Measurements from ENCODE around the gene DDX4.
"Not testable (repeated sequence)": the region's sequence is repeated elsewhere in the genome, so short reads cannot be mapped to it uniquely, and the experiment has no call there.

DDX4 gene

GRCh38 chr5:55713871-55714270 is 24.0 kb upstream of the DDX4 start (continued):
- TF ChIP-seq ZNF391 (tag by site-specific recombination; IDR thresholded peaks at IDR 0.05; ENCODE audit: borderline replicate concordance, low read depth), result no peak
- no peak for TF ChIP-seq ZSCAN23 (tag by site-specific recombination; IDR thresholded peaks at IDR 0.05)
- TF ChIP-seq ZNF549 (tag by site-specific recombination; IDR thresholded peaks at IDR 0.05), result no peak

- Histone ChIP-seq H3K36me3 (ENCODE audit: control insufficient read depth in 2 of 2, insufficient read depth in 1 of 2, low read length in 2 of 2) (no peaks in the 10 kb centered on the region; a peak in 1 of 3 replicates), H3K9me3 (ENCODE audit: control insufficient read depth, insufficient read depth, low read depth, low read length) (no peaks in the 10 kb centered on the region; the same call in 1 of the 2 replicates), H3K27ac (ENCODE audit: extremely low read depth, low read depth, low read length) (no peak overlapping the region), H3K4me3 (ENCODE audit: low read depth, low read length) (no peak overlapping the region), H3K4me1 (ENCODE audit: control insufficient read depth, insufficient read depth, low read length) (no peaks in the 10 kb centered on the region)
- CTCF ChIA-PET, result interaction anchor here (0.7 to 0.9 kb wide), 2 partner anchors 10 to 724 kb away, joined by 3 to 4 read pairs; no protein-coding TSS in a partner anchor
- TF ChIP-seq ZBTB1 (tag by site-specific recombination; IDR thresholded peaks at IDR 0.05) (no peak), ZNF558 (tag by site-specific recombination; IDR thresholded peaks at IDR 0.05) (no peak), ZNF830 (tag by site-specific recombination; IDR thresholded peaks at IDR 0.05; ENCODE audit: low read depth) (no peak), HIC1 (tag by site-specific recombination; IDR thresholded peaks at IDR 0.05) (no peak), ZBTB21 (tag by site-specific recombination; IDR thresholded peaks at IDR 0.05) (no peak), ZNF302 (tag by site-specific recombination; IDR thresholded peaks at IDR 0.05; ENCODE audit: low read depth) (no peak), ZNF214 (tag by site-specific recombination; IDR thresholded peaks at IDR 0.05; ENCODE audit: borderline replicate concordance) (no peak), ZNF132 (tag by site-specific recombination; IDR thresholded peaks at IDR 0.05; ENCODE audit: borderline replicate concordance) (no peak), ZNF785 (tag by site-specific recombination; IDR thresholded peaks at IDR 0.05) (no peak)
- POLR2A ChIA-PET, result no interaction called here
Measured at GRCh38 chr5:55714339-55714738, 23.5 kb upstream of the DDX4 start.

- ChIA-PET POLR2A (no interaction called here), CTCF (interaction anchor here (0.9 kb wide), 1 partner anchor 11 kb away, joined by 4 read pairs; no protein-coding TSS in a partner anchor)
- H3K9me3 ChIP-seq (ENCODE audit: control insufficient read depth, insufficient read depth, low read depth, low read length), result no peaks in the 10 kb centered on the region; the same call in 1 of the 2 replicates
- no peak overlapping the region for H3K4me3 ChIP-seq (ENCODE audit: low read depth, low read length)
- H3K36me3 ChIP-seq (ENCODE audit: control insufficient read depth in 2 of 2, insufficient read depth in 1 of 2, low read length in 2 of 2), result no peaks in the 10 kb centered on the region; a peak in 1 of 3 replicates
- TF ChIP-seq ZNF266 (tag by site-specific recombination; IDR thresholded peaks at IDR 0.05; ENCODE audit: low read depth), result no peak
- TF ChIP-seq ZNF155 (tag by site-specific recombination; IDR thresholded peaks at IDR 0.05), result no peak
- no peak for TF ChIP-seq OVOL3 (tag by site-specific recombination; IDR thresholded peaks at IDR 0.05)
- H3K4me1 ChIP-seq (ENCODE audit: control insufficient read depth, insufficient read depth, low read length), result no peaks in the 10 kb centered on the region
- H3K27ac ChIP-seq (ENCODE audit: extremely low read depth, low read depth, low read length), result no peak overlapping the region
Measured at GRCh38 chr5:55714749-55715148, 23.1 kb upstream of the DDX4 start.

DNA sequence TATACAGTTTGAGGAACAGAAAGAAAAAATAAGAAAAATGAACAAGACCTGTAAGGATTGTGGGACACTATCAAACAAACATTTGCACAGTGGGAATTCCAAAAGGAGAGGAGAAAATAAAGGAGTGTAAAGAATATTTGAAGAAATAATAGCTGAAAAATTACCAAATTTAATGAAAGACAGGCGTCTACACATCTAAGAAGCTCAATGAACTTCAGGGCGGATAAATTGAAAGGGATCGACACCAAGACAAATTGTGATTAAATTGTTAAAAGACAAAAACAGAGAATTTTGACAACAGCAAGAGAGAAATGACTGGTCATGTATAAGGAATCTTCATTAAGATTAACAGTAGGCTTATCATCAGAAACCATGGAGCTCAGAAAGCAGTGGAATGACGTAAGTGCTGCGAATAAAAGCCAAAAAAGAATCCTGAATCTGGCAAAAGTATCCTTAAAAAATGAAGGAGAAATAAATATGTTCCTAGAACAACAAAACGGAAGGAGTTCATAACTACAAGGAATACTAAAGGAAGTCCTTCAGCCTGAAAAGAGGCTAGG is 22.3 kb upstream of the DDX4 start:
- Histone ChIP-seq H3K4me1 (ENCODE audit: control insufficient read depth, insufficient read depth, low read length) (no peaks in the 10 kb centered on the region), H3K36me3 (ENCODE audit: control insufficient read depth in 2 of 2, insufficient read depth in 1 of 2, low read length in 2 of 2) (no peaks in the 10 kb centered on the region; a peak in 1 of 3 replicates), H3K27ac (ENCODE audit: extremely low read depth, low read depth, low read length) (no peak overlapping the region), H3K4me3 (ENCODE audit: low read depth, low read length) (no peak overlapping the region), H3K9me3 (ENCODE audit: control insufficient read depth, insufficient read depth, low read depth, low read length) (no peaks in the 10 kb centered on the region; the same call in 1 of the 2 replicates)
- TF ChIP-seq WT1 (tag by site-specific recombination; IDR thresholded peaks at IDR 0.05) (no peak), ZNF558 (tag by site-specific recombination; IDR thresholded peaks at IDR 0.05) (peak; percentile 93)
- TF ChIP-seq, protein P1, sequence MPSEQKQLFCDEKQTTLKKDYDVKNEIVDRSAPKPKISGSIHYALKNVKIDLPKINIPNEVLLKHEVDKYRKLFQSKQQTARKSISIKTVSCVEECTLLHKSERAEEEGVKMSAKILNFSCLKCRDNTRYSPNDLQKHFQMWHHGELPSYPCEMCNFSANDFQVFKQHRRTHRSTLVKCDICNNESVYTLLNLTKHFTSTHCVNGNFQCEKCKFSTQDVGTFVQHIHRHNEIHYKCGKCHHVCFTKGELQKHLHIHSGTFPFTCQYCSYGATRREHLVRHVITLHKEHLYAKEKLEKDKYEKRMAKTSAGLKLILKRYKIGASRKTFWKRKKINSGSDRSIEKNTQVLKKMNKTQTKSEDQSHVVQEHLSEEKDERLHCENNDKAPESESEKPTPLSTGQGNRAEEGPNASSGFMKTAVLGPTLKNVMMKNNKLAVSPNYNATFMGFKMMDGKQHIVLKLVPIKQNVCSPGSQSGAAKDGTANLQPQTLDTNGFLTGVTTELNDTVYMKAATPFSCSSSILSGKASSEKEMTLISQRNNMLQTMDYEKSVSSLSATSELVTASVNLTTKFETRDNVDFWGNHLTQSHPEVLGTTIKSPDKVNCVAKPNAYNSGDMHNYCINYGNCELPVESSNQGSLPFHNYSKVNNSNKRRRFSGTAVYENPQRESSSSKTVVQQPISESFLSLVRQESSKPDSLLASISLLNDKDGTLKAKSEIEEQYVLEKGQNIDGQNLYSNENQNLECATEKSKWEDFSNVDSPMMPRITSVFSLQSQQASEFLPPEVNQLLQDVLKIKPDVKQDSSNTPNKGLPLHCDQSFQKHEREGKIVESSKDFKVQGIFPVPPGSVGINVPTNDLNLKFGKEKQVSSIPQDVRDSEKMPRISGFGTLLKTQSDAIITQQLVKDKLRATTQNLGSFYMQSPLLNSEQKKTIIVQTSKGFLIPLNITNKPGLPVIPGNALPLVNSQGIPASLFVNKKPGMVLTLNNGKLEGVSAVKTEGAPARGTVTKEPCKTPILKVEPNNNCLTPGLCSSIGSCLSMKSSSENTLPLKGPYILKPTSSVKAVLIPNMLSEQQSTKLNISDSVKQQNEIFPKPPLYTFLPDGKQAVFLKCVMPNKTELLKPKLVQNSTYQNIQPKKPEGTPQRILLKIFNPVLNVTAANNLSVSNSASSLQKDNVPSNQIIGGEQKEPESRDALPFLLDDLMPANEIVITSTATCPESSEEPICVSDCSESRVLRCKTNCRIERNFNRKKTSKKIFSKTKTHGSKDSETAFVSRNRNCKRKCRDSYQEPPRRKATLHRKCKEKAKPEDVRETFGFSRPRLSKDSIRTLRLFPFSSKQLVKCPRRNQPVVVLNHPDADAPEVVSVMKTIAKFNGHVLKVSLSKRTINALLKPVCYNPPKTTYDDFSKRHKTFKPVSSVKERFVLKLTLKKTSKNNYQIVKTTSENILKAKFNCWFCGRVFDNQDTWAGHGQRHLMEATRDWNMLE (tag by site-specific recombination; conservative IDR thresholded peaks at IDR 0.05; ENCODE audit: low read depth), result no peak
- TF ChIP-seq, protein P2, sequence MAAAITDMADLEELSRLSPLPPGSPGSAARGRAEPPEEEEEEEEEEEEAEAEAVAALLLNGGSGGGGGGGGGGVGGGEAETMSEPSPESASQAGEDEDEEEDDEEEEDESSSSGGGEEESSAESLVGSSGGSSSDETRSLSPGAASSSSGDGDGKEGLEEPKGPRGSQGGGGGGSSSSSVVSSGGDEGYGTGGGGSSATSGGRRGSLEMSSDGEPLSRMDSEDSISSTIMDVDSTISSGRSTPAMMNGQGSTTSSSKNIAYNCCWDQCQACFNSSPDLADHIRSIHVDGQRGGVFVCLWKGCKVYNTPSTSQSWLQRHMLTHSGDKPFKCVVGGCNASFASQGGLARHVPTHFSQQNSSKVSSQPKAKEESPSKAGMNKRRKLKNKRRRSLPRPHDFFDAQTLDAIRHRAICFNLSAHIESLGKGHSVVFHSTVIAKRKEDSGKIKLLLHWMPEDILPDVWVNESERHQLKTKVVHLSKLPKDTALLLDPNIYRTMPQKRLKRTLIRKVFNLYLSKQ (tag by site-specific recombination; IDR thresholded peaks at IDR 0.05; ENCODE audit: borderline replicate concordance), result no peak
- CTCF ChIA-PET, result interaction anchor here (0.5 to 0.7 kb wide), 2 partner anchors 11 to 480 kb away, joined by 3 read pairs; no protein-coding TSS in a partner anchor
- POLR2A ChIA-PET, result no interaction called here

- H3K4me3 ChIP-seq (ENCODE audit: low read depth, low read length); CTCF ChIA-PET; H3K4me1 ChIP-seq (ENCODE audit: control insufficient read depth, insufficient read depth, low read length); H3K36me3 ChIP-seq (ENCODE audit: control insufficient read depth in 2 of 2, insufficient read depth in 1 of 2, low read length in 2 of 2); POLR2A ChIA-PET; H3K9me3 ChIP-seq (ENCODE audit: control insufficient read depth, insufficient read depth, low read depth, low read length); H3K27ac ChIP-seq (ENCODE audit: extremely low read depth, low read depth, low read length): not testable (repeated sequence)
Measured at GRCh38 chr5:55719026-55719425, 18.8 kb upstream of the DDX4 start.

All from HEK293 (cell line).